ENCODE measurements around the gene ZFP1.
A peak's percentile ranks its signal among the peaks of the same experiment; 100 is the strongest.

DNA sequence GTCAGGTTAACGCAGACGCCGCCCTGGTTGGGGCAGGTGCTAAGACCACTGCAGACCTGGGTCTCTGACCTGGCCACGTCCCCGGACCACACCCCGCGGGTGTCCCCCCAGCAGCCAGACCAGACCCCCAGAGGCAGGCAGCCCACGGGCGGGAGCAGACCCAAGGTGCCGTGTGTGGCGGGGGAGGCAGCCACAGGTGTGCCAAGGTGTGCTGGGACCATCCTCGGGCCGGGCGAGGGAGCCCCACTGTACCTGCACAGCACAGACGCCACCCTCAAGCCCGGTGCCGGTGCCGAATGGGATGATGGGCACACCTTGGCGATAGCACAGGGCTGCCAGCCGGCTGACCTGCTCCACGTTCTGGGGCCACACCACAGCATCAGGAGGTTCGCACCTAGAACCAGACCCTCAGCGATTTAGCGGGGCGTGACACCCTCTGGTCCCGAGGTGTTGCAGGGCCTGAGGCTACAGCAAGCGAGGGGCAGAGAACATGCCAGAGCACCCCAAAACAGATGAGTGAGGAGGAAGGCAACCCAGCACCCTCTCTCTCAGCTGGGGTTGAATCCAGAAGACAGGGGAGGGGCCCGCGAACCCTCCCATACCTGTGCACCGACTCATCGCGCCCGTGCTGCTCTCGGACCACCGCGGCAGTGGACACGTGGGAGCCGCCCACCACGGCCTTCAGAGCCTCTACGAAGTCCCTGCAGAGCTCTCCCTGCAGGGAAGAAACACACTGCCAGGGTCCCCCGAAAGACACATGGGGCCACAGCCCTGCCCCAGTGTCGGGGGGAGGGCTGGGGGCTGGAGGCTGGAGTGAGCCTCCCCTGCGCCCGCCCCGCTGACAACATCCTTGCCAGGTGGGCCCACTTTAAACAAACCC lies 33.1 kb upstream of the ZFP1 start:
- TF ChIP-seq CTCF (IDR thresholded peaks at IDR 0.05 in 8 of 11, conservative IDR thresholded peaks at IDR 0.05 in 3 of 11) (no peak), POLR2A (IDR thresholded peaks at IDR 0.05) (no peak), POLR2AphosphoS5 (IDR thresholded peaks at IDR 0.05) (peak in 1 of 3 donors; percentile 7)
